Lung (tissue), 12 donors: Measurements from ENCODE around the gene GINS1. TPM values are rescaled to one million over a fixed set of nuclear protein-coding genes. Genes with fewer than 3 reads are reported as not detected.

Experiments
- ATAC-seq: fragments of 200-7000 bp; cut with Tn5 transposase; one replicate; pipeline ENCODE4 v1.9.1; 2020; ENCODE audit warnings: moderate number of reproducible peaks; ENCODE audit not compliant: insufficient read depth, low FRiP score
- DNase-seq, 3 donors: peaks; one replicate each; pipeline ENCODE4 v3.0.0-alpha.2; 2013 to 2017
- H3K27ac ChIP-seq, 2 donors: one replicate each; pipeline ENCODE4 v1.5.1; 2013; ENCODE audit warnings: mild to moderate bottlenecking in 2 of 2, moderate library complexity in 2 of 2, control low read depth in 1 of 2, inconsistent platforms in 1 of 2, low read depth in 1 of 2, low read length in 1 of 2
- H3K27me3 ChIP-seq, 3 donors: one replicate each; pipeline ENCODE4 v1.5.1; 2013; ENCODE audit warnings: low read length in 2 of 3; ENCODE audit not compliant: control insufficient read depth in 3 of 3, insufficient read depth in 3 of 3
- H3K36me3 ChIP-seq, 4 donors: one replicate each; pipeline ENCODE4 v1.5.1; 2013; ENCODE audit warnings: low read length in 4 of 4, mild to moderate bottlenecking in 1 of 4, moderate library complexity in 1 of 4; ENCODE audit not compliant: control insufficient read depth in 4 of 4, insufficient read depth in 4 of 4
- H3K4me1 ChIP-seq, 5 donors: one replicate each; pipeline ENCODE4 v1.5.1; 2013; ENCODE audit warnings: low read length in 5 of 5, mild to moderate bottlenecking in 2 of 5, moderate library complexity in 1 of 5; ENCODE audit not compliant: control insufficient read depth in 5 of 5, insufficient read depth in 5 of 5
- H3K4me3 ChIP-seq: one replicate; pipeline ENCODE4 v1.5.1; 2013; ENCODE audit warnings: mild to moderate bottlenecking, control low read depth, moderate library complexity
- H3K9ac ChIP-seq, 2 donors: one replicate each; pipeline ENCODE4 v1.5.1; 2013; ENCODE audit warnings: low read length in 2 of 2, control low read depth in 1 of 2; ENCODE audit not compliant: insufficient read depth in 1 of 2
- H3K9me3 ChIP-seq, 4 donors: one replicate each; pipeline ENCODE4 v1.5.1; 2013; ENCODE audit warnings: low read length in 3 of 4, mild to moderate bottlenecking in 1 of 4, moderate library complexity in 1 of 4; ENCODE audit not compliant: control insufficient read depth in 4 of 4, insufficient read depth in 3 of 4
- WGBS, 2 donors: extraction: QIAGEN DNeasy Blood & Tissue Kit; methylation state at CpG; one replicate each; pipeline ENCODE4 v1.1.7; 2013; 5-methylcytosine and 5-hydroxymethylcytosine counted together
- polyA plus RNA-seq, 2 donors: library from polyadenylated mRNA; stranded (reverse); fragments of 200-250 nt; gene quantifications; one replicate each; pipeline ENCODE4 v1.2.1, GENCODE V29; 2013
- total RNA-seq, 2 donors: library from RNA; depleted of rRNA in 1 of 2; stranded (reverse); fragments of >200 nt in 1 of 2; gene quantifications; one replicate each; pipeline ENCODE4 v1.2.1, GENCODE V29; 2014 to 2021
- TF ChIP-seq, protein P1 (sequence below): IDR thresholded peaks from 2 replicates; pipeline ENCODE4 v1.5.1; 2012; ENCODE audit warnings: mild to moderate bottlenecking; ENCODE audit errors: control extremely low read depth, extremely low read depth
- donor health status: control.
- donor health status: control.
- donor health status: Bipolar disorder and iron deficiency.
- donor health status: healthy.
- donor health status: DM: yes; HTN: yes; CAD: no.

GINS1 gene
- total and polyA plus RNA-seq, 4 donors: 0.87 to 3.3 (median 2.4) TPM

DNA sequence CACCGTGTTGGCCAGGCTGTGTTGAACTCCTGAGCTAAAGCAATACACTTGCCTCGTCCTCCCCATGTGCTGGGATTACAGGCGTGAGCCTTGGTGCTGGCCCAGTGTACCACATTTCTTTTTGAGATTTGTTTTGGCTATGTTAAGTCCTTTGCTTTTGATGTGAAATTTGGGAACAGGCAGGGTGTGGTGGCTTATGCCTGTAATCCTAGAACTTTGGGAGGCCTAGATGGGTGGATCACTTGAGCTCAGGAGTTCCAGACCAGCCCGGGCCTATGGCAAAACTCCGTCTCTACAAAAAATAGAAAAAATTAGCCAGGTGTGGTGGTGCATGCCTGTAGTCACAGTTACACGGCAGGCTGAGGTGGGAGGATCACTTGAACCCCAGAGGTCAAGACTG lies 40.2 kb downstream of the GINS1 start:
- Histone ChIP-seq H3K27me3 (no peaks in the 10 kb centered on the region), H3K4me3 (no peak overlapping the region), H3K27ac (no peak overlapping the region), H3K9me3 (no peaks in the 10 kb centered on the region), H3K9ac (no peak overlapping the region), H3K36me3 (peaks cover 0 to 26% (median 7%) of the 10 kb centered on the region in 4 donors), H3K4me1 (no peaks in the 10 kb centered on the region)
- ATAC-seq (no peak), DNase-seq (no peak)
- WGBS, 2 donors: 89 to 99% methylated on average over 6 of the region's 6 CpGs
- TF ChIP-seq, protein P1, sequence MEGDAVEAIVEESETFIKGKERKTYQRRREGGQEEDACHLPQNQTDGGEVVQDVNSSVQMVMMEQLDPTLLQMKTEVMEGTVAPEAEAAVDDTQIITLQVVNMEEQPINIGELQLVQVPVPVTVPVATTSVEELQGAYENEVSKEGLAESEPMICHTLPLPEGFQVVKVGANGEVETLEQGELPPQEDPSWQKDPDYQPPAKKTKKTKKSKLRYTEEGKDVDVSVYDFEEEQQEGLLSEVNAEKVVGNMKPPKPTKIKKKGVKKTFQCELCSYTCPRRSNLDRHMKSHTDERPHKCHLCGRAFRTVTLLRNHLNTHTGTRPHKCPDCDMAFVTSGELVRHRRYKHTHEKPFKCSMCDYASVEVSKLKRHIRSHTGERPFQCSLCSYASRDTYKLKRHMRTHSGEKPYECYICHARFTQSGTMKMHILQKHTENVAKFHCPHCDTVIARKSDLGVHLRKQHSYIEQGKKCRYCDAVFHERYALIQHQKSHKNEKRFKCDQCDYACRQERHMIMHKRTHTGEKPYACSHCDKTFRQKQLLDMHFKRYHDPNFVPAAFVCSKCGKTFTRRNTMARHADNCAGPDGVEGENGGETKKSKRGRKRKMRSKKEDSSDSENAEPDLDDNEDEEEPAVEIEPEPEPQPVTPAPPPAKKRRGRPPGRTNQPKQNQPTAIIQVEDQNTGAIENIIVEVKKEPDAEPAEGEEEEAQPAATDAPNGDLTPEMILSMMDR: no peak

DNA sequence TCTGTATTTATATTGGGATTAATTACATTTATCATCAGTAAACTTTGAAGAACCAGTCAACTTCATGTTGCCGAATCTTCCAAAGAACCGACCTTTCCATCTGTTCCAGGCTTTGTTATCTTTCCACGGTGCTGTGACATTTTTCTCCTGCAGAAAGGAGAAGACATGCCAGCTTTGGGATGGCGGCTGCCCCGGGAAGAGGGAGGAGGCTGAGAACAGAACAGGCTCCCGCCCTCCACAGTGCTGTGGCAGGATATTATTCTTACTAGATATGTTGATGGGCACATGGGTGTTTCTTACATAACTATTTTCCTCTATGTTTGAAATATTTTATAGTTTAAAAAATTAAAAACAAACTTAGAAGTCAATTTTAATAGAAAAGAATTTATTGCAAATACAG lies 44.9 kb downstream of the GINS1 start:
- WGBS, 2 donors: 88 to 90% methylated on average over 6 of the region's 6 CpGs
- no peaks in the 10 kb centered on the region for H3K27me3 ChIP-seq
- H3K4me3 ChIP-seq: no peak overlapping the region
- no peak overlapping the region for H3K9ac ChIP-seq
- peaks cover 0 to 6% (median 0%) of the 10 kb centered on the region in 5 donors for H3K4me1 ChIP-seq
- peaks cover 0 to 43% (median 15%) of the 10 kb centered on the region in 4 donors for H3K36me3 ChIP-seq
- TF ChIP-seq, protein P1: no peak
- peaks cover 0 to 1% (median 0%) of the 10 kb centered on the region in 4 donors for H3K9me3 ChIP-seq
- ATAC-seq (no peak), DNase-seq (no peak)
- H3K27ac ChIP-seq: no peak overlapping the region

DNA sequence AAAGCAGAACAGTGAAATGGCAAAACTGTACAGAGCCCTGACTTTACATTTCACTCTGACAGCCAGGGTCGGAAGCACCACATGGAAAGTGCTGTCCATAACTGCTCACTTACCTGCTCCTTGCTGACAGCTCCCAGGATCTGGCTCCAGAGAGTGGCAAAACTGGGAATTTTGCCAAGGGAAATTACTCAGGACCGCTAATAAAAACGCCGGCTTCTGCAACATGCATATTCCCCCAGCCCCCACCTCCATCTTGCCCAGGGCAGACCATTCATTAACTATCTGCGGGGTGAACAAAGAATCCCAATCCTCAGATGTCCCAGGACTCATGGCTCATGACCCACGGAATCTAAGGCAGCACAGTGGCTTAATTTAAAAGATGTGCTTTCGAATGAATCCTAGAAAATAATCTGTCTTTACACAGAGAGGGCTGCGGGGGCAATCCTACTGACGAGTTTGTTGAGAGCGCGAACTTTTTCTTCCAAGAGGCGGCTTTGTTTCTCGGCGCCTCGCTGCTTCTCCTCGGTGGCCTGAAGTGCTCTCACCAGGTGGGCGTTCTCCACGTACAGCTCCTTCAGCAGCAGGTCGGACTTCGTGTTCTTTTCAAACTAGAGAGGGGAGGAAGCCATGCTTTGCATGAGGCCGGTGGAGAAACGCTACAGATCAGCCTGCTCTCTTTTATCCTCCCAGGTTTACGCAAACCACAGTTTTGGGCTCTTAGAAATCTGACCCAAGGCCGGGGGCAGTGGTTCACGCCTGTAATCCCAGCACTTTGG lies 45.8 kb downstream of the GINS1 start:
- TF ChIP-seq, protein P1: no peak
- Histone ChIP-seq H3K27ac (no peak overlapping the region), H3K9me3 (peaks cover 0 to 1% (median 0%) of the 10 kb centered on the region in 4 donors), H3K27me3 (no peaks in the 10 kb centered on the region), H3K36me3 (peaks cover 0 to 40% (median 15%) of the 10 kb centered on the region in 4 donors), H3K9ac (no peak overlapping the region), H3K4me3 (no peak overlapping the region), H3K4me1 (peaks cover 0 to 6% (median 0%) of the 10 kb centered on the region in 5 donors)
- no peak for ATAC-seq
- peak; percentile 24 to 62 (median 50) for DNase-seq
- WGBS, 2 donors: 76 to 86% methylated on average over 25 of the region's 25 CpGs
